Left ventricle myocardium inferior (tissue), 1 donor: ENCODE measurements around the gene ZNF496. TPM values are rescaled to one million over a fixed set of nuclear protein-coding genes. Genes with fewer than 3 reads are reported as not detected.
"Not testable (repeated sequence)": the region's sequence is repeated elsewhere in the genome, so short reads cannot be mapped to it uniquely, and the experiment has no call there.

Source experiments
- DNase-seq: peaks from one replicate; pipeline ENCODE4 v3.0.0-alpha.2; 2020
- H3K27ac ChIP-seq: fragments of 200-600 bp; replicated peaks from 2 replicates; pipeline ENCODE4 v1.8.0; 2021
- H3K27me3 ChIP-seq: fragments of 200-600 bp; 2 replicates; pipeline ENCODE4 v1.8.0; 2021; ENCODE audit warnings: low read depth
- H3K36me3 ChIP-seq: fragments of 200-600 bp; 2 replicates; pipeline ENCODE4 v1.8.0; 2021
- H3K4me1 ChIP-seq: fragments of 200-600 bp; 2 replicates; pipeline ENCODE4 v1.8.0; 2021
- H3K4me3 ChIP-seq: fragments of 200-600 bp; 2 replicates; pipeline ENCODE4 v1.8.0; 2021; ENCODE audit warnings: mild to moderate bottlenecking, moderate library complexity
- H3K9me3 ChIP-seq: fragments of 200-600 bp; replicated peaks from 2 replicates; pipeline ENCODE4 v1.8.0; 2021
- intact Hi-C: fragments of 100-400 bp; cut with micrococcal nuclease; formaldehyde crosslinking; loops from one replicate; pipeline ENCODE4 v1.11.0; 2022
- total RNA-seq: library from RNA; stranded (reverse); fragmentation: NEBNext Ultra II Directional; extraction: Animal tissue kit (Norgen Biotek cat#: 25700); gene quantifications from one replicate; pipeline ENCODE4 v1.2.1, GENCODE V29; 2021
- TF ChIP-seq, protein P1 (sequence below): fragments of 200-600 bp; IDR thresholded peaks from 2 replicates; pipeline ENCODE4 v1.8.0; 2021; ENCODE audit warnings: antibody characterized with exemption, mild to moderate bottlenecking, borderline replicate concordance
- donor health status: DM: no; HTN: yes; CAD: no; lungs with severe emphysema.

The ZNF496 gene
- total RNA-seq, 1 donor from 2014 or later = 12.8 TPM

DNA sequence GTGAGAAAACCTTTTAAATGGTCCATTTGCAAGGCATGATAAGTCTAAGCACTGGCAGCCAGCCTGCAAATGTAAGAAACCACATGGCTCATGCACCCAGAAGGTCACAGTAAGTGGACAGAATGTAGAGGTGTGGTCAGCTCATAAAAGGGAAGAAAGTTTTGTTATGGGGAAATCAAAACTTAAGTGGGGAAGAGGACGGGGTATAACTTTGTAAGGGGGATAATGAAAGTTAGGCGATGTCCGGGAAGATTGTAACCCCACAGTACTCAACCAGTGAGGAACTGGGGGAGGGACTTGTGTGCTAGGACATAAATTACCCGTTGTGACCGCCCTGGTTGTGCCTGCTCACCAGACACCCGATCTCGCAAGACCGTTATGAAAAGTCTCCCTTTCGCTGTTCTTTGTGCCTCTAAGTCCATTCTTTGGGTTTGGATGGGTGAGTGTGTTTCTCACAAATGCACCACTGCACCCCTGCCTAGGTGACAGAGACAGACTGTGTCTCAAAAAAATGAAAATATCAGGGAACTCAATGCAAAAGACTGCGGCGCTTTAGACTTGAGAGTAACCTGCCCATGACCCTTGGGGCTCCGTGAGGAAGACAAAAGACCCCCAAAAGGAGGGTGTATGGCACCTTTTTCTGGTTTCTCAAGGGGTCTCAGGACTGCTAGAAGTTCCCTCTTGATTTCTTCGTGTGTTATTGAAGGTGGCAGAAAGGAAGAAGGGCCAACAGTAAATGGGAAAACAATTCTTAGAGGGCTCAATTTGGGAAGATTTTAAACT is 28.6 kb upstream of the ZNF496 start:
- DNase-seq = no peak

DNA sequence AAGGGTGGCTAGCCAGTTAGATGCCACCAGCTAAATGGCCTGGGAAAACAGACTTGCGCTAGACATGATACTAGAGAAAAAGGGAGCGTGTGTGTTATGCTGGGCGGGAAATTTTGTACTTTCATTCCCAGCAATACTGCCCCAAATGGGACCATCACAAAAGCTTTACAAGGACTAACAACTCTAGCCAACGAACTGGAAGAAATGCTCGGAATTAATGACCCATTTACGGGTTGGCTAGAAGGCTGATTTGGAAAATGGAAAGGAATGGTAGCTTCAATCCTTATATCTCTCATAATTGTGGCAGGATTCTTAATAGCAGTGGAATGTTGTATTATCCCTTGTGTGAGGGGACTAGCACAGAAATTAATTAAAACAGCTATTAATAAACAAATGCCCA is 27.9 kb upstream of the ZNF496 start:
- TF ChIP-seq, protein P1, sequence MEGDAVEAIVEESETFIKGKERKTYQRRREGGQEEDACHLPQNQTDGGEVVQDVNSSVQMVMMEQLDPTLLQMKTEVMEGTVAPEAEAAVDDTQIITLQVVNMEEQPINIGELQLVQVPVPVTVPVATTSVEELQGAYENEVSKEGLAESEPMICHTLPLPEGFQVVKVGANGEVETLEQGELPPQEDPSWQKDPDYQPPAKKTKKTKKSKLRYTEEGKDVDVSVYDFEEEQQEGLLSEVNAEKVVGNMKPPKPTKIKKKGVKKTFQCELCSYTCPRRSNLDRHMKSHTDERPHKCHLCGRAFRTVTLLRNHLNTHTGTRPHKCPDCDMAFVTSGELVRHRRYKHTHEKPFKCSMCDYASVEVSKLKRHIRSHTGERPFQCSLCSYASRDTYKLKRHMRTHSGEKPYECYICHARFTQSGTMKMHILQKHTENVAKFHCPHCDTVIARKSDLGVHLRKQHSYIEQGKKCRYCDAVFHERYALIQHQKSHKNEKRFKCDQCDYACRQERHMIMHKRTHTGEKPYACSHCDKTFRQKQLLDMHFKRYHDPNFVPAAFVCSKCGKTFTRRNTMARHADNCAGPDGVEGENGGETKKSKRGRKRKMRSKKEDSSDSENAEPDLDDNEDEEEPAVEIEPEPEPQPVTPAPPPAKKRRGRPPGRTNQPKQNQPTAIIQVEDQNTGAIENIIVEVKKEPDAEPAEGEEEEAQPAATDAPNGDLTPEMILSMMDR = no peak
- Histone ChIP-seq H3K27ac (peak overlapping the region; percentile 79), H3K4me3 (no peak overlapping the region), H3K36me3 (no peaks in the 10 kb centered on the region), H3K27me3 (peaks cover 14% of the 10 kb centered on the region), H3K9me3 (no peaks in the 10 kb centered on the region), H3K4me1 (peaks cover 37% of the 10 kb centered on the region)
- intact Hi-C loops = no loop called here
- no peak for DNase-seq

More for the DNA sequence above, 28.6 kb upstream of the ZNF496 start:
- peak overlapping the region; percentile 79 for H3K27ac ChIP-seq
- H3K27me3 ChIP-seq = peaks cover 15% of the 10 kb centered on the region
- intact Hi-C loops = no loop called here
- peak overlapping the region; percentile 25 for H3K4me3 ChIP-seq
- TF ChIP-seq, protein P1 = no peak
- no peaks in the 10 kb centered on the region for H3K36me3 ChIP-seq
- no peaks in the 10 kb centered on the region for H3K9me3 ChIP-seq
- H3K4me1 ChIP-seq = peaks cover 37% of the 10 kb centered on the region

DNA sequence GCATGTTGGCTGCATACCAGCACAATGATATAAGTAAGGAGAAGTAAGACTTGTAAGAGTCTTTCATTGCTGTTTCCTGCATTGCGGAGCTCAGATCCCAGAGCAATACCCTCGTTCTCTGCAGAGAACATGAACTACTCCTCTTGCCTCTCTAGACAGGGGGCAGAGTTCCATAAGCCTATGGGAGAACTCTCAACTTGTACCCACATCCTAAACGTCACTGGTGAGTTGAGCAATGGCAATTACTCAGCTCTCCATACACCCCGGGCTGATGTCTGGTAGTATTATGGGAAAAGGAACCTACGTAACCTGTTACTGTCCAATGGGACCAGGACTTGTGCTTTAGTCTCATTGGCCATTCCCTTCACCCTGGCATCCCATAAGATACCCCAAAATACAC is 27.3 kb upstream of the ZNF496 start:
- Histone ChIP-seq H3K27ac (no peak overlapping the region), H3K4me3 (no peak overlapping the region), H3K4me1 (peaks cover 37% of the 10 kb centered on the region), H3K27me3 (peaks cover 8% of the 10 kb centered on the region), H3K9me3 (no peaks in the 10 kb centered on the region), H3K36me3 (no peaks in the 10 kb centered on the region)
- intact Hi-C loops = no loop called here
- DNase-seq = no peak
- TF ChIP-seq, protein P1 = no peak

DNA sequence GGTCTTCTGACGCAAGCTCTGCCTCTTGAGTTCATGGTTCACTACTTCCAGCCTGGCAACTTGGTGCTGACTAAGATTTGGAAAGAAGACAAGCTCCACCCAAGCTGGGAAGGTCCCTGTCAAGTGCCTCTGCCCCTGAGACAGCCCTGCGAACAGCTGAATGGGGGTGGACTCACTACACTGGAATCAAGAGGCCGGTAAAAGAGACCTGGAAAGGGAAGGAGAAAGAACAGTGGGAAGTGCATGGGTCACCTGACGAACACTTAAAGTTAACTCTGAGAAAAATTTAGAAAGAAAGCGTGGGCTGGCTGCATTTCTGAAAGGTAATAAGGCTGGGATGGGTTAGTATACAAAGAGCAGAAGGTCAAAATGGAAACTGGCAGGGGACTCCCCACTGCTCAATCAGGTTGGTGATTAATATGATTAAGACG is 26.1 kb upstream of the ZNF496 start:
- no peaks in the 10 kb centered on the region for H3K36me3 ChIP-seq
- peak overlapping the region; percentile 79 for H3K27ac ChIP-seq
- DNase-seq = no peak
- no peaks in the 10 kb centered on the region for H3K27me3 ChIP-seq
- H3K4me1 ChIP-seq = peaks cover 37% of the 10 kb centered on the region
- no peak overlapping the region for H3K4me3 ChIP-seq
- TF ChIP-seq, protein P1 = no peak
- no peaks in the 10 kb centered on the region for H3K9me3 ChIP-seq
- intact Hi-C loops = no loop called here

DNA sequence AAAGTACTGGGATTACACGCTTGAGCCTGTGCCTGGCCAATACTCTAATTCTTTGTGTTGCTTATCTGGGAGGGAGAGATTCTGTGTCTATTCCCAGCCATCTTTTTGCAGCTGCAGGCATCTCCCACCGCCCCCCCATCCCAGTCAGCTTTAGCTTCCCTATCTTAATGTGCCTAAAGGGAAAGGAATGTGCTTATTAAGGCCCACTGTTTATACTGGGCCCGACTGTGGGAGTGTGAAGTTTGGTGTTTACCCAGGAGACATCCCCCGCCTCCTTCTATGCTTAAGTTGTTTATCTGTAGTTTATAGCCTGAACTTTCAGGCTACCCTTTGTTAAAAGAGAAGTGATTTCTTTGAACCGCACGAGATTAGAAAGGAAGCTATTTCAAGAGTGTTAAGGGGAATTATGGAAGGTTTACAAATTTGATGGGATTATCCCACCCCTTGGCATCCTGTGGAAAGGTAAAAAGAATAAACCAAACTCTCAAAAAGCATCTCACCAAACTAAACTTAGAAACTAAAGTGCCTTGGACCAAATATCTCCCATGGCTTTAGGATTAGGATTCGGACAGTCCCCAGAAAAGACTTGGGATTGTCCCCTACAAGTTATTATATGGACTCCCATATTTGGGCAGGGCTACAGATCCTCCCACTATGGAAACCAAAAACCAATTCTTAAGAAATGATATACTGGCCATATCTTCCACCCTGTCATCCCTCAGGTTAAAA is 25.5 kb upstream of the ZNF496 start:
- peak; percentile 34 for DNase-seq
- H3K4me1 ChIP-seq = peaks cover 37% of the 10 kb centered on the region
- no peaks in the 10 kb centered on the region for H3K36me3 ChIP-seq
- TF ChIP-seq, protein P1 = no peak
- intact Hi-C loops = no loop called here
- H3K4me3 ChIP-seq = no peak overlapping the region
- H3K27me3 ChIP-seq = no peaks in the 10 kb centered on the region
- H3K27ac ChIP-seq = peak overlapping the region; percentile 79
- no peaks in the 10 kb centered on the region for H3K9me3 ChIP-seq

DNA sequence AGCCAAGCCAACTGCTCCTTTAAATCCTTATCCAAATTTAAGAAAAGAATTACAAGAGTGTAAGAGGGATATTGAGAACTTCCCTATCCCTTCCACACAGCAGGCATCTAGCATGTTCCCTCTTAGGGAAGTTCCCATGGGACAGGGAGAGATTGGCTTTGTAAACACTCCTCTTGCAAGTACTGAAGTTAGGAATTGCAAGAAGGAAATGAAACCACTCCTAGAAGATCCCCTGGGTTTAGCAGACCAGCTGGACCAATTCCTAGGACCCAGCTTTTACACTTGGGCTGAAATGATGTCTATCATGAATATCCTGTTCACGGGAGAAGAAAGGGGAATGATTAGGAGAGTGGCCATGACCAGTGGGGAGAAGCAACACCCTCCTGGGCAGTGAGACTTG is 23.5 kb upstream of the ZNF496 start:
- Histone ChIP-seq H3K27me3 (peaks cover 10% of the 10 kb centered on the region), H3K4me1 (peaks cover 24% of the 10 kb centered on the region), H3K27ac (peak overlapping the region; percentile 79)
- H3K36me3 ChIP-seq, H3K4me3 ChIP-seq, H3K9me3 ChIP-seq, DNase-seq, intact Hi-C loops: not testable (repeated sequence)
